Naive B cell (primary cell): ENCODE measurements around the gene OIP5. TPM values are rescaled to one million over a fixed set of nuclear protein-coding genes. Genes with fewer than 3 reads are reported as not detected.
"Not testable (repeated sequence)": the region's sequence is repeated elsewhere in the genome, so short reads cannot be mapped to it uniquely, and the experiment has no call there.

Source experiments
- ATAC-seq, 2 donors: fragments of 150-1000 bp; cut with Tn5 transposase; 2 replicates each; pipeline ENCODE4 v1.10.0; 2021; ENCODE audit warnings: low read depth in 2 of 2, mild to moderate bottlenecking in 2 of 2, moderate library complexity in 2 of 2
- DNase-seq: peaks from one replicate; pipeline ENCODE4 v3.0.0; 2022
- H3K27ac Mint-ChIP-seq, 6 donors: one replicate each; pipeline ENCODE4 v1.8.0; 2020 to 2022; ENCODE audit warnings: mild to moderate bottlenecking in 6 of 6, mixed read lengths in 6 of 6, moderate library complexity in 5 of 6, inconsistent platforms in 2 of 6
- H3K27me3 Mint-ChIP-seq, 3 donors: one replicate each; pipeline ENCODE4 v1.8.0; 2021 to 2022; ENCODE audit warnings: mixed read lengths in 3 of 3, mild to moderate bottlenecking in 1 of 3
- H3K36me3 Mint-ChIP-seq, 2 donors: one replicate each; pipeline ENCODE4 v1.8.0; 2020 to 2022; ENCODE audit warnings: mixed read lengths in 2 of 2, inconsistent platforms in 1 of 2, mild to moderate bottlenecking in 1 of 2
- H3K4me1 Mint-ChIP-seq, 3 donors: one replicate each; pipeline ENCODE4 v1.8.0; 2020 to 2022; ENCODE audit warnings: mixed read lengths in 3 of 3, inconsistent platforms in 1 of 3, mild to moderate bottlenecking in 1 of 3, moderate library complexity in 1 of 3
- H3K4me3 Mint-ChIP-seq, 8 donors: one replicate each; pipeline ENCODE4 v1.8.0; 2020 to 2022; ENCODE audit warnings: mild to moderate bottlenecking in 8 of 8, mixed read lengths in 8 of 8, moderate library complexity in 8 of 8, inconsistent platforms in 2 of 8
- H3K9me3 Mint-ChIP-seq, 7 donors: one replicate each; pipeline ENCODE4 v1.8.0; 2020 to 2022; ENCODE audit warnings: mixed read lengths in 7 of 7, mild to moderate bottlenecking in 5 of 7, inconsistent platforms in 2 of 7, moderate library complexity in 1 of 7
- polyA plus RNA-seq, 6 donors: library from polyadenylated mRNA; unstranded; fragments of 300-500 nt; fragmentation: Illumina TruSeq; gene quantifications; one replicate each; pipeline ENCODE4 v1.2.3, GENCODE V29; 2021; ENCODE audit warnings: low read depth in 6 of 6

OIP5 gene
- polyA plus RNA-seq, 6 donors from 2014 or later, result 0.96 to 2.2 (median 1.5) TPM; not detected in 1

- H3K27me3 Mint-ChIP-seq, result no peaks in the 10 kb centered on the region
- no peaks in the 10 kb centered on the region for H3K9me3 Mint-ChIP-seq
- peak; percentile 24 to 31 for ATAC-seq
These were observed 703 bp upstream of the OIP5 start for GRCh38 chr15:41333026-41333562.

GRCh38 chr15:41331833-41332193 lies 578 bp downstream of the OIP5 start:
- H3K27ac Mint-ChIP-seq, result peak overlapping the region in 5 of 6 donors; percentile 3 to 92 (median 71)
- ATAC-seq, result no peak
- H3K4me1 Mint-ChIP-seq, result peaks cover 12 to 29% (median 27%) of the 10 kb centered on the region in 3 donors
- H3K27me3 Mint-ChIP-seq, result no peaks in the 10 kb centered on the region
- no peaks in the 10 kb centered on the region for H3K36me3 Mint-ChIP-seq
- no peak for DNase-seq
- peak overlapping the region; percentile 93 to 100 (median 98) for H3K4me3 Mint-ChIP-seq
- no peaks in the 10 kb centered on the region for H3K9me3 Mint-ChIP-seq

More at GRCh38 chr15:41333026-41333562, 703 bp upstream of the OIP5 start:
- peak overlapping the region; percentile 93 to 100 (median 98) for H3K4me3 Mint-ChIP-seq
- no peak for DNase-seq
- no peaks in the 10 kb centered on the region for H3K36me3 Mint-ChIP-seq
- H3K4me1 Mint-ChIP-seq, result peaks cover 16 to 29% (median 27%) of the 10 kb centered on the region in 3 donors
- H3K27ac Mint-ChIP-seq, result peak overlapping the region; percentile 88 to 98 (median 95)

- no peaks in the 10 kb centered on the region for H3K36me3 Mint-ChIP-seq
- H3K27ac Mint-ChIP-seq, result peak overlapping the region in 3 of 6 donors; percentile 58 to 88 (median 71)
- H3K27me3 Mint-ChIP-seq, result no peaks in the 10 kb centered on the region
- peaks cover 12 to 29% (median 27%) of the 10 kb centered on the region in 3 donors for H3K4me1 Mint-ChIP-seq
- H3K9me3 Mint-ChIP-seq, result no peaks in the 10 kb centered on the region
- DNase-seq, result no peak
- no peak for ATAC-seq
- H3K4me3 Mint-ChIP-seq, result peak overlapping the region; percentile 93 to 100 (median 98)
These were observed 1.1 kb downstream of the OIP5 start for GRCh38 chr15:41331281-41331680.

GRCh38 chr15:41323611-41324010 lies 8.8 kb downstream of the OIP5 start:
- H3K27me3 Mint-ChIP-seq, result no peaks in the 10 kb centered on the region
- peak overlapping the region in 2 of 6 donors; percentile 47 to 85 for H3K27ac Mint-ChIP-seq
- no peaks in the 10 kb centered on the region for H3K36me3 Mint-ChIP-seq
- no peak for DNase-seq
- no peak for ATAC-seq
- peak overlapping the region in 1 of 8 donors; percentile 9 for H3K4me3 Mint-ChIP-seq
- no peaks in the 10 kb centered on the region for H3K9me3 Mint-ChIP-seq
- no peaks in the 10 kb centered on the region for H3K4me1 Mint-ChIP-seq

GRCh38 chr15:41320805-41321330 lies 11.5 kb downstream of the OIP5 start:
- ATAC-seq, H3K27ac Mint-ChIP-seq, H3K27me3 Mint-ChIP-seq, H3K4me3 Mint-ChIP-seq, H3K9me3 Mint-ChIP-seq, H3K36me3 Mint-ChIP-seq, H3K4me1 Mint-ChIP-seq, DNase-seq: not testable (repeated sequence)

- Mint-ChIP-seq H3K9me3 (no peaks in the 10 kb centered on the region), H3K27me3 (no peaks in the 10 kb centered on the region), H3K27ac (peak overlapping the region in 2 of 6 donors; percentile 47 to 59), H3K36me3 (no peaks in the 10 kb centered on the region), H3K4me1 (peaks cover 5 to 9% (median 9%) of the 10 kb centered on the region in 3 donors), H3K4me3 (no peak overlapping the region)
- no peak for DNase-seq
- ATAC-seq, result no peak
These were observed 23.0 kb downstream of the OIP5 start for GRCh38 chr15:41309226-41309905.

- DNase-seq, result no peak
- Mint-ChIP-seq H3K27ac (no peak overlapping the region), H3K4me1 (peaks cover 9 to 15% (median 10%) of the 10 kb centered on the region in 3 donors), H3K27me3 (no peaks in the 10 kb centered on the region), H3K9me3 (no peaks in the 10 kb centered on the region), H3K4me3 (no peak overlapping the region), H3K36me3 (no peaks in the 10 kb centered on the region)
- ATAC-seq, result no peak
These were observed 24.7 kb downstream of the OIP5 start for GRCh38 chr15:41307679-41308078.

GRCh38 chr15:41304149-41304770 lies 28.1 kb downstream of the OIP5 start:
- peaks cover 0 to 6% of the 10 kb centered on the region in 2 donors for H3K36me3 Mint-ChIP-seq
- H3K9me3 Mint-ChIP-seq, result no peaks in the 10 kb centered on the region
- H3K27me3 Mint-ChIP-seq, result no peaks in the 10 kb centered on the region
- H3K4me3 Mint-ChIP-seq, result no peak overlapping the region
- peaks cover 13 to 18% (median 18%) of the 10 kb centered on the region in 3 donors for H3K4me1 Mint-ChIP-seq
- ATAC-seq (no peak), DNase-seq (no peak)
- H3K27ac Mint-ChIP-seq, result peak overlapping the region in 4 of 6 donors; percentile 15 to 64 (median 44)

- DNase-seq (no peak), ATAC-seq (no peak)
- no peaks in the 10 kb centered on the region for H3K27me3 Mint-ChIP-seq
- H3K4me1 Mint-ChIP-seq, result peaks cover 13 to 18% (median 18%) of the 10 kb centered on the region in 3 donors
- no peaks in the 10 kb centered on the region for H3K9me3 Mint-ChIP-seq
- H3K36me3 Mint-ChIP-seq, result peaks cover 0 to 11% of the 10 kb centered on the region in 2 donors
- no peak overlapping the region for H3K4me3 Mint-ChIP-seq
- no peak overlapping the region for H3K27ac Mint-ChIP-seq
These were observed 30.8 kb downstream of the OIP5 start for GRCh38 chr15:41301587-41301986.

GRCh38 chr15:41301139-41301538 lies 31.3 kb downstream of the OIP5 start:
- H3K9me3 Mint-ChIP-seq, ATAC-seq, H3K27me3 Mint-ChIP-seq, H3K4me3 Mint-ChIP-seq, DNase-seq, H3K27ac Mint-ChIP-seq: not testable (repeated sequence)
- Mint-ChIP-seq H3K4me1 (peaks cover 13 to 18% (median 18%) of the 10 kb centered on the region in 3 donors), H3K36me3 (peaks cover 0 to 11% of the 10 kb centered on the region in 2 donors)

GRCh38 chr15:41292521-41292920 lies 39.9 kb downstream of the OIP5 start:
- Mint-ChIP-seq H3K4me1 (peaks cover 24 to 38% (median 36%) of the 10 kb centered on the region in 3 donors), H3K36me3 (no peaks in the 10 kb centered on the region), H3K4me3 (peak overlapping the region in 6 of 8 donors; percentile 12 to 80 (median 65)), H3K27me3 (no peaks in the 10 kb centered on the region), H3K9me3 (no peaks in the 10 kb centered on the region), H3K27ac (peak overlapping the region in 5 of 6 donors; percentile 91 to 99 (median 98))
- no peak for ATAC-seq
- DNase-seq, result no peak

- no peaks in the 10 kb centered on the region for H3K27me3 Mint-ChIP-seq
- H3K27ac Mint-ChIP-seq, result peak overlapping the region; percentile 91 to 99 (median 98)
- DNase-seq, result peak; percentile 83
- ATAC-seq, result peak; percentile 90 to 91
- no peaks in the 10 kb centered on the region for H3K36me3 Mint-ChIP-seq
- H3K4me1 Mint-ChIP-seq, result peaks cover 27 to 49% (median 38%) of the 10 kb centered on the region in 3 donors
- H3K9me3 Mint-ChIP-seq, result no peaks in the 10 kb centered on the region
- H3K4me3 Mint-ChIP-seq, result peak overlapping the region; percentile 34 to 88 (median 78)
These were observed 41.2 kb downstream of the OIP5 start for GRCh38 chr15:41291065-41291631.

- Mint-ChIP-seq H3K4me1 (peaks cover 25 to 59% (median 45%) of the 10 kb centered on the region in 3 donors), H3K27ac (peak overlapping the region in 3 of 6 donors; percentile 34 to 99 (median 54)), H3K36me3 (peaks cover 0 to 8% of the 10 kb centered on the region in 2 donors)
These were observed 42.4 kb downstream of the OIP5 start for GRCh38 chr15:41289953-41290352.

More at GRCh38 chr15:41289953-41290352, 42.4 kb downstream of the OIP5 start:
- Mint-ChIP-seq H3K4me3 (no peak overlapping the region), H3K27me3 (no peaks in the 10 kb centered on the region), H3K9me3 (no peaks in the 10 kb centered on the region)
- DNase-seq (no peak), ATAC-seq (no peak)
